ENCODE measurements around the gene EDNRB.
"Not testable (repeated sequence)": the region's sequence is repeated elsewhere in the genome, so short reads cannot be mapped to it uniquely, and the experiment has no call there.

Gene EDNRB

GRCh38 chr13:77853703-77854102 lies 64.9 kb downstream of the EDNRB start:
- H3K36me3 ChIP-seq (ENCODE audit: insufficient read depth, insufficient read length, low read length) = no peaks in the 10 kb centered on the region
- H3K9ac ChIP-seq (ENCODE audit: insufficient read length, low read depth) = no peak overlapping the region
- no peaks in the 10 kb centered on the region for H3K4me1 ChIP-seq (ENCODE audit: insufficient read depth, insufficient read length)
- DNase-seq (ENCODE audit: low read depth, low spot score) = peak; percentile 66
- no peaks in the 10 kb centered on the region for H3K27me3 ChIP-seq (ENCODE audit: insufficient read depth, insufficient read length)
- H3K9me3 ChIP-seq (ENCODE audit: insufficient read depth, low read length) = peaks cover 35% of the 10 kb centered on the region
- H3K4me3 ChIP-seq (ENCODE audit: insufficient read length, low read depth) = no peak overlapping the region
- TF ChIP-seq ZNF274 (IDR thresholded peaks at IDR 0.05; ENCODE audit: low read depth, low read length) = no peak

DNA sequence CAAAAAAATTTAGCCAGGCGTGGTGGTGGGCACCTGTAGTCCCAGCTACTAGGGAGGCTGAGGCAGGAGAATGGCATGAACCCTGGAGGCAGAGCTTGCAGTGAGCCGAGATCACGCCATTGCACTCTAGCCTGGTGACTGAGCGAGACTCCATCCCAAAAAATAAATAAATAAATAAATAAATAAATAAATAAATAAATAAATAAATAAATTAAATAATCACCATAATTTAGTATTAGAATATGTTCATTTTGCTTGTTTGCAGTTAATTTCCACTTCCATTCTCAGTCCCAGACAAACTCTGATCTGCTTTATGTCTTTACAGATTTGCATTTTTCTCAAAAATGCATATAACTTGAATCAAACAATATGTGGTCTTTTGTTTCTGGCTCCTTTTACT lies 70.6 kb downstream of the EDNRB start:
- H3K9me3 ChIP-seq (ENCODE audit: insufficient read depth, low read length) = peaks cover 15% of the 10 kb centered on the region
- H3K4me3 ChIP-seq (ENCODE audit: insufficient read length, low read depth); H3K27me3 ChIP-seq (ENCODE audit: insufficient read depth, insufficient read length); H3K9ac ChIP-seq (ENCODE audit: insufficient read length, low read depth); H3K36me3 ChIP-seq (ENCODE audit: insufficient read depth, insufficient read length, low read length); H3K4me1 ChIP-seq (ENCODE audit: insufficient read depth, insufficient read length); DNase-seq (ENCODE audit: low read depth, low spot score): not testable (repeated sequence)

GRCh38 chr13:77846173-77846572 lies 72.5 kb downstream of the EDNRB start:
- H3K9me3 ChIP-seq (ENCODE audit: insufficient read depth, low read length) = peaks cover under 1% of the 10 kb centered on the region; the same call in 1 of the 2 replicates
- no peaks in the 10 kb centered on the region for H3K27me3 ChIP-seq (ENCODE audit: insufficient read depth, insufficient read length)
- no peak overlapping the region for H3K9ac ChIP-seq (ENCODE audit: insufficient read length, low read depth)
- TF ChIP-seq SUZ12 (IDR thresholded peaks at IDR 0.05; ENCODE audit: extremely low read depth, insufficient read depth, insufficient read length) (no peak), ZNF274 (IDR thresholded peaks at IDR 0.05; ENCODE audit: low read depth, low read length) (no peak), YY1 (IDR thresholded peaks at IDR 0.05; ENCODE audit: insufficient read depth, insufficient read length) (no peak)
- H3K4me1 ChIP-seq (ENCODE audit: insufficient read depth, insufficient read length) = no peaks in the 10 kb centered on the region
- no peak for DNase-seq (ENCODE audit: low read depth, low spot score)
- H3K36me3 ChIP-seq (ENCODE audit: insufficient read depth, insufficient read length, low read length) = no peaks in the 10 kb centered on the region
- no peak overlapping the region for H3K4me3 ChIP-seq (ENCODE audit: insufficient read length, low read depth)

Data from NT2/D1 (cell line).